CD4-positive, alpha-beta T cell treated with Interleukin-15 for 1 hour (primary cell): Measurements from ENCODE around the gene OR13J1.
"Not testable (repeated sequence)": the region's sequence is repeated elsewhere in the genome, so short reads cannot be mapped to it uniquely, and the experiment has no call there.

Experiments
- DNase-seq: peaks from one replicate; pipeline ENCODE4 v3.0.0-alpha.2; 2020

OR13J1 gene

GRCh38 chr9:35870351-35870923, at the start of gene OR13J1:
Gene OR13J1 (minus strand): TSS chr9:35870401. CDS start chr9:35870401, 0 bp downstream.
- DNase-seq = no peak

- no peak for DNase-seq
Observed at GRCh38 chr9:35919212-35920008, 49.2 kb upstream of the OR13J1 start.

- DNase-seq = no peak
Observed at GRCh38 chr9:35918780-35919179, 48.6 kb upstream of the OR13J1 start.

- DNase-seq = no peak
Observed at GRCh38 chr9:35917261-35917660, 47.1 kb upstream of the OR13J1 start.

- DNase-seq = no peak
Observed at GRCh38 chr9:35915681-35916294, 45.6 kb upstream of the OR13J1 start.

GRCh38 chr9:35914301-35914807, 44.2 kb upstream of the OR13J1 start:
- DNase-seq = peak; percentile 25

GRCh38 chr9:35913429-35913828, 43.2 kb upstream of the OR13J1 start:
- not testable (repeated sequence) for DNase-seq

GRCh38 chr9:35912791-35913400, 42.7 kb upstream of the OR13J1 start:
- DNase-seq = no peak

- no peak for DNase-seq
Observed at GRCh38 chr9:35911690-35912089, 41.5 kb upstream of the OR13J1 start.

GRCh38 chr9:35910613-35911359, 40.6 kb upstream of the OR13J1 start:
- DNase-seq = peak; percentile 42

GRCh38 chr9:35909687-35910612, 39.7 kb upstream of the OR13J1 start:
- DNase-seq = no peak

GRCh38 chr9:35909274-35909673, 39.1 kb upstream of the OR13J1 start, which contains the start of gene SPAAR:
Gene SPAAR (plus strand): TSS chr9:35909490. CDS start chr9:35910464, 974 bp downstream.
- DNase-seq = no peak

GRCh38 chr9:35908504-35909125, 38.4 kb upstream of the OR13J1 start:
- no peak for DNase-seq

- peak; percentile 27 for DNase-seq
Observed at GRCh38 chr9:35907711-35908503, 37.7 kb upstream of the OR13J1 start.

- no peak for DNase-seq
Observed at GRCh38 chr9:35906923-35907699, 36.9 kb upstream of the OR13J1 start.

- DNase-seq = no peak
Observed at GRCh38 chr9:35905912-35906679, 35.9 kb upstream of the OR13J1 start, which contains the start of gene HRCT1. Gene HRCT1 (plus strand): TSS chr9:35906202. CDS start chr9:35906288, 86 bp downstream.

GRCh38 chr9:35905051-35905781, 35.0 kb upstream of the OR13J1 start:
- DNase-seq = no peak

- DNase-seq = no peak
Observed at GRCh38 chr9:35904338-35904737, 34.1 kb upstream of the OR13J1 start.
